ENCODE data around the gene CYYR1. TPM values are rescaled to one million over a fixed set of nuclear protein-coding genes. Genes with fewer than 3 reads are reported as not detected.

CYYR1 gene
- polyA plus RNA-seq (2013), result 21.0 TPM

DNA sequence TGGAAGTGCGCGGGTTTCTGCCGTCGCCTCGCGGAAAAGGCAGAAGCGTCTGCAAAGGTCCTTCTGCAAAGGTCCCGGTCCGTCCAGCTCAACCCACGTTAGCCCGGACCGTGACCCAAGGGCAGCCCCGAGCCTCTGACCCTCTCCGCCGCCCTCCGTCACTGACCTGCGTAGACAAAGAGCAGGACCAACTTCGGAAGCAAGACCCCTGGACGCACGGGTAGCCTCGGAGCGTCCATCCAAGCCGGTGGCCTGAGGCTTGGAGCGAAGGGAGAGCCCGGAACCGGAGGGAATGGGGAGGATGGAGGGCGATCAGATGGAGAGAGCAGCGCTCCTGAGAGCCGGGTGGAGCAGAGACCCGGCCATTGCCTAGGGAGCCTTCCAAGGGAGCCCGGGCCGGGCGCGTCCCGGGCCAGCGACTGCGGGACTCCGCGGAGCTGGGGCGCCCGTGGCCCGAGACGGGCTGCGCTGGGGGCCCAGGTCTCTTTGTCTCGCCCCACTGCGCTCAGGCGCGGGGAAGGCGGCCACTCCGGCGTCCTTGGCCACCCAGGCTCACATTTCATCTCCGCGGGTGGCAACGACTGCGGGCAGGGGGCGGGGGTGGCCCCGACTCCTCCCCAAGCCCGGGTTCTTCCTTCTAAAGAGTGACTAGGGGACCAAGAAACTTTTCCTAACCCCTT is at the start of gene CYYR1:
CYYR1 (minus strand) TSS at position 585 of the 680 bp plus-strand sequence; CDS start at position 239, 346 bp downstream.
- under 1% methylated on average over 58 of the region's 58 CpGs for WGBS (ENCODE audit: insufficient coverage)
- Histone ChIP-seq H3K4me1 (ENCODE audit: control extremely low read depth in 1 of 4, control insufficient read depth in 4 of 4, insufficient read depth in 4 of 4, low read length in 3 of 4) (peaks cover 5 to 22% (median 18%) of the 10 kb centered on the region in 4 experiments), H3K27ac (ENCODE audit: insufficient read depth in 1 of 2, low read depth in 1 of 2, low read length in 2 of 2, poor library complexity in 1 of 2, severe bottlenecking in 2 of 2) (peak within 1 kb of the TSS; percentile 35 to 70), H3K36me3 (ENCODE audit: control insufficient read depth in 4 of 4, insufficient read depth in 4 of 4, low read length in 3 of 4) (no peaks in the 10 kb centered on the region), H3K4me3 (ENCODE audit: control insufficient read depth in 1 of 7, extremely low read depth in 1 of 7, insufficient read depth in 4 of 7, low read depth in 2 of 7, low read length in 6 of 7) (peak within 1 kb of the TSS; percentile 64 to 97 (median 87)), H3K27me3 (replicated peaks in 2 of 5; ENCODE audit: control insufficient read depth in 4 of 5, insufficient read depth in 5 of 5, low read length in 4 of 5) (no peaks in the 10 kb centered on the region), H3K9me3 (ENCODE audit: control extremely low read depth in 1 of 5, control insufficient read depth in 4 of 5, insufficient read depth in 2 of 5, low read depth in 1 of 5, low read length in 4 of 5) (peaks cover 0 to 6% (median 4%) of the 10 kb centered on the region in 5 experiments)
- DNase-seq, result peak in 2 of 3 donors; percentile 60
- ChIA-PET CTCF (interaction anchor here (0.6 to 1.5 kb wide), 2 partner anchors 19 to 612 kb away, joined by 3 to 5 read pairs; no protein-coding TSS in a partner anchor), POLR2A (no interaction called here)

- POLR2A ChIA-PET, result no interaction called here
- no peak overlapping the region for H3K4me3 ChIP-seq (ENCODE audit: control insufficient read depth in 1 of 7, extremely low read depth in 1 of 7, insufficient read depth in 4 of 7, low read depth in 2 of 7, low read length in 6 of 7)
- no CpG with 5 or more reads among the region's 1 CpG for WGBS (ENCODE audit: insufficient coverage)
- no peaks in the 10 kb centered on the region for H3K4me1 ChIP-seq (ENCODE audit: control extremely low read depth in 1 of 4, control insufficient read depth in 4 of 4, insufficient read depth in 4 of 4, low read length in 3 of 4)
- CTCF ChIA-PET, result no interaction called here
- H3K27ac ChIP-seq (ENCODE audit: insufficient read depth in 1 of 2, low read depth in 1 of 2, low read length in 2 of 2, poor library complexity in 1 of 2, severe bottlenecking in 2 of 2), result no peak overlapping the region
- no peaks in the 10 kb centered on the region for H3K9me3 ChIP-seq (ENCODE audit: control extremely low read depth in 1 of 5, control insufficient read depth in 4 of 5, insufficient read depth in 2 of 5, low read depth in 1 of 5, low read length in 4 of 5)
- DNase-seq, result no peak
- no peaks in the 10 kb centered on the region for H3K27me3 ChIP-seq (replicated peaks in 2 of 5; ENCODE audit: control insufficient read depth in 4 of 5, insufficient read depth in 5 of 5, low read length in 4 of 5)
- H3K36me3 ChIP-seq (ENCODE audit: control insufficient read depth in 4 of 4, insufficient read depth in 4 of 4, low read length in 3 of 4), result no peaks in the 10 kb centered on the region
Observed at GRCh38 chr21:26617176-26617575, 44.1 kb upstream of the CYYR1 start.

DNA sequence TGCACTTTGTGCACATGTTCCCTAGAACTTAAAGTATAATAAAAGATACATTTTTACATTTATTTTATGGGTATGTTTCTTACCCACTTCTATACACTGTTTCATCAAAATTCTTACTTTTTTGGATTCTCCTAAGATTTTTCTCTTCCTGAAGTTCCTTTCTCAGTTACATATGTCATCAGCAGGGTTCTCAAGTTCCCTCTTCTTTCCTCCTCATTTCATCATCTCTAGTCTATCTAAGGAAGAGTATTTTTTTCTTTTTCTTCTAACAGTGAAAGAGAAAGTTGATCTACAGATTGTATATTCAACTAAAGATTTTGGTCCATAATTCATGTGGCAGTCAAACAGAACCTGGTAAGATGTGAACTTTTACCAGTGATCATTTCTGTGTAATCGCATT is 41.2 kb upstream of the CYYR1 start:
- POLR2A ChIA-PET, result no interaction called here
- no peak overlapping the region for H3K27ac ChIP-seq (ENCODE audit: insufficient read depth in 1 of 2, low read depth in 1 of 2, low read length in 2 of 2, poor library complexity in 1 of 2, severe bottlenecking in 2 of 2)
- DNase-seq, result no peak
- CTCF ChIA-PET, result no interaction called here
- no peaks in the 10 kb centered on the region for H3K36me3 ChIP-seq (ENCODE audit: control insufficient read depth in 4 of 4, insufficient read depth in 4 of 4, low read length in 3 of 4)
- H3K4me3 ChIP-seq (ENCODE audit: control insufficient read depth in 1 of 7, extremely low read depth in 1 of 7, insufficient read depth in 4 of 7, low read depth in 2 of 7, low read length in 6 of 7), result no peak overlapping the region
- H3K4me1 ChIP-seq (ENCODE audit: control extremely low read depth in 1 of 4, control insufficient read depth in 4 of 4, insufficient read depth in 4 of 4, low read length in 3 of 4), result no peaks in the 10 kb centered on the region
- no peaks in the 10 kb centered on the region for H3K27me3 ChIP-seq (replicated peaks in 2 of 5; ENCODE audit: control insufficient read depth in 4 of 5, insufficient read depth in 5 of 5, low read length in 4 of 5)
- peaks cover 0 to 2% (median 0%) of the 10 kb centered on the region in 5 experiments for H3K9me3 ChIP-seq (ENCODE audit: control extremely low read depth in 1 of 5, control insufficient read depth in 4 of 5, insufficient read depth in 2 of 5, low read depth in 1 of 5, low read length in 4 of 5)
- no CpG with 5 or more reads among the region's 1 CpG for WGBS (ENCODE audit: insufficient coverage)

DNA sequence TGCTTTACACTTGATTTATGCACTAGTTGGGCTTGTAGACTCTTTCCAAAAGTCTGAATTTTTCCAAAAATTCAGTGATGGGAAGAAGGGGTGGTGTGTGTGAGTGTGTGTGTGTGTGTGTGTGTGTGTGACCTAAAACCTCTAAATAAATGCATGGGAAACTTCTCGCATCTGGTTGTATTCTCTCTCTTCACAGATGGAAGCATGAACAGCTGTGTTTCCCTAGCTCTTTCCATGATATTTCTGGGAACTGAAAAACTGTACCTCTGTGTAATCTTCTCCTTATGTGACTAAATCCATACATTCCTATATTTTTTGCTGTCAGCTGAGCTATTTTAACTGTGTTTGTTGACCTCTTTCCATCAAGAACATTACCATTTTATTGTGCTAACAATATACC is 26.2 kb upstream of the CYYR1 start:
- Histone ChIP-seq H3K27ac (ENCODE audit: insufficient read depth in 1 of 2, low read depth in 1 of 2, low read length in 2 of 2, poor library complexity in 1 of 2, severe bottlenecking in 2 of 2) (no peak overlapping the region), H3K27me3 (replicated peaks in 2 of 5; ENCODE audit: control insufficient read depth in 4 of 5, insufficient read depth in 5 of 5, low read length in 4 of 5) (no peaks in the 10 kb centered on the region), H3K36me3 (ENCODE audit: control insufficient read depth in 4 of 4, insufficient read depth in 4 of 4, low read length in 3 of 4) (no peaks in the 10 kb centered on the region), H3K4me1 (ENCODE audit: control extremely low read depth in 1 of 4, control insufficient read depth in 4 of 4, insufficient read depth in 4 of 4, low read length in 3 of 4) (no peaks in the 10 kb centered on the region), H3K4me3 (ENCODE audit: control insufficient read depth in 1 of 7, extremely low read depth in 1 of 7, insufficient read depth in 4 of 7, low read depth in 2 of 7, low read length in 6 of 7) (no peak overlapping the region), H3K9me3 (ENCODE audit: control extremely low read depth in 1 of 5, control insufficient read depth in 4 of 5, insufficient read depth in 2 of 5, low read depth in 1 of 5, low read length in 4 of 5) (no peaks in the 10 kb centered on the region)
- no peak for DNase-seq
- ChIA-PET POLR2A (no interaction called here), CTCF (interaction anchor here (0.6 kb wide), 1 partner anchor 963 kb away, joined by 3 read pairs; no protein-coding TSS in a partner anchor)
- WGBS (ENCODE audit: insufficient coverage), result no CpG with 5 or more reads among the region's 1 CpG

DNA sequence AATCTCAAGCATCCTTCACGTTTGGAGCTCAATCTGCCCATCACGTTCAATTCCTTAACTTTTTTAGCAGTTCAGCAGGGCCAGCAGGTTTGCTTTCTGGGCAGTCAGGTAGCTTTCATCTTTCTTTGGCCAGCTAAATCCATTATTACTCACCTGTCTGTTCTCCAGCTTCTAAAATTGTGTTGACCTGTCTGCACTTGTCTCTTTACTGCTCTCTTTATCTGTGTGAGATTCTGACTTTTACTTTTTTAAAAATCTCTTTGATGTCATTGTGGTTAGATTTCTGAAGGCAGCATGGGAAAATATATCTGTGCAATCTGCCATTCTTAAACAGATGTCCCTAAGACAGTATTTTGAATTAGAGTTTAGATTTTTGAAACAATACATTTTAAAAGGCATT is 24.9 kb upstream of the CYYR1 start:
- H3K27ac ChIP-seq (ENCODE audit: insufficient read depth in 1 of 2, low read depth in 1 of 2, low read length in 2 of 2, poor library complexity in 1 of 2, severe bottlenecking in 2 of 2), result no peak overlapping the region
- H3K27me3 ChIP-seq (replicated peaks in 2 of 5; ENCODE audit: control insufficient read depth in 4 of 5, insufficient read depth in 5 of 5, low read length in 4 of 5), result no peaks in the 10 kb centered on the region
- no peak overlapping the region for H3K4me3 ChIP-seq (ENCODE audit: control insufficient read depth in 1 of 7, extremely low read depth in 1 of 7, insufficient read depth in 4 of 7, low read depth in 2 of 7, low read length in 6 of 7)
- DNase-seq, result no peak
- ChIA-PET CTCF (interaction anchor here (1.4 kb wide), 1 partner anchor 10 kb away, joined by 3 read pairs; no protein-coding TSS in a partner anchor), POLR2A (no interaction called here)
- H3K9me3 ChIP-seq (ENCODE audit: control extremely low read depth in 1 of 5, control insufficient read depth in 4 of 5, insufficient read depth in 2 of 5, low read depth in 1 of 5, low read length in 4 of 5), result no peaks in the 10 kb centered on the region
- H3K36me3 ChIP-seq (ENCODE audit: control insufficient read depth in 4 of 4, insufficient read depth in 4 of 4, low read length in 3 of 4), result no peaks in the 10 kb centered on the region
- no peaks in the 10 kb centered on the region for H3K4me1 ChIP-seq (ENCODE audit: control extremely low read depth in 1 of 4, control insufficient read depth in 4 of 4, insufficient read depth in 4 of 4, low read length in 3 of 4)
- WGBS (ENCODE audit: insufficient coverage), result 90% methylated on average over 2 of the region's 2 CpGs

DNA sequence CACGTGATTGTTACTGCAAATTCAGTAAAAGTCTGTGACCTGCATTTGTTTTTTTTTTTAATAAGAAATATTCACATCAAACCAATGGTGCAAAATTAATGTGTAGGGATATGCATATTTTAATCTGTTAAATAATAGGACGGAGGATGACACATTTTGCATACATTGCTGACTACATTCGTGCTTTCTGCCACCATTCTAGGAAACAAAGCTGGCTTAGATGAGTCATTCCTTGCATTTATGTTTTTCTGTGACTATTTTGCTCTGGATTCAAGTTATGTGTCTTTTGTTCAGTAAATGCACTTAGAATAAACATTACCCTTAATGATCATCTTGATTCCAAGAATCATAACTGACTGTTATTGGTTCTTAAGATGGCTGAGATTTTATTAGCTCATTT is 23.9 kb upstream of the CYYR1 start:
- no peak overlapping the region for H3K4me3 ChIP-seq (ENCODE audit: control insufficient read depth in 1 of 7, extremely low read depth in 1 of 7, insufficient read depth in 4 of 7, low read depth in 2 of 7, low read length in 6 of 7)
- H3K9me3 ChIP-seq (ENCODE audit: control extremely low read depth in 1 of 5, control insufficient read depth in 4 of 5, insufficient read depth in 2 of 5, low read depth in 1 of 5, low read length in 4 of 5), result no peaks in the 10 kb centered on the region
- H3K36me3 ChIP-seq (ENCODE audit: control insufficient read depth in 4 of 4, insufficient read depth in 4 of 4, low read length in 3 of 4), result no peaks in the 10 kb centered on the region
- CTCF ChIA-PET, result interaction anchor here (1.4 kb wide), 1 partner anchor 9 kb away, joined by 3 read pairs; no protein-coding TSS in a partner anchor
- no peaks in the 10 kb centered on the region for H3K27me3 ChIP-seq (replicated peaks in 2 of 5; ENCODE audit: control insufficient read depth in 4 of 5, insufficient read depth in 5 of 5, low read length in 4 of 5)
- POLR2A ChIA-PET, result no interaction called here
- WGBS (ENCODE audit: insufficient coverage), result no CpG with 5 or more reads among the region's 3 CpGs
- H3K4me1 ChIP-seq (ENCODE audit: control extremely low read depth in 1 of 4, control insufficient read depth in 4 of 4, insufficient read depth in 4 of 4, low read length in 3 of 4), result no peaks in the 10 kb centered on the region
- no peak for DNase-seq
- H3K27ac ChIP-seq (ENCODE audit: insufficient read depth in 1 of 2, low read depth in 1 of 2, low read length in 2 of 2, poor library complexity in 1 of 2, severe bottlenecking in 2 of 2), result no peak overlapping the region

- POLR2A ChIA-PET, result no interaction called here
- Histone ChIP-seq H3K27me3 (replicated peaks in 2 of 5; ENCODE audit: control insufficient read depth in 4 of 5, insufficient read depth in 5 of 5, low read length in 4 of 5) (no peaks in the 10 kb centered on the region), H3K4me3 (ENCODE audit: control insufficient read depth in 1 of 7, extremely low read depth in 1 of 7, insufficient read depth in 4 of 7, low read depth in 2 of 7, low read length in 6 of 7) (no peak overlapping the region), H3K27ac (ENCODE audit: insufficient read depth in 1 of 2, low read depth in 1 of 2, low read length in 2 of 2, poor library complexity in 1 of 2, severe bottlenecking in 2 of 2) (no peak overlapping the region), H3K36me3 (ENCODE audit: control insufficient read depth in 4 of 4, insufficient read depth in 4 of 4, low read length in 3 of 4) (no peaks in the 10 kb centered on the region), H3K9me3 (ENCODE audit: control extremely low read depth in 1 of 5, control insufficient read depth in 4 of 5, insufficient read depth in 2 of 5, low read depth in 1 of 5, low read length in 4 of 5) (no peaks in the 10 kb centered on the region), H3K4me1 (ENCODE audit: control extremely low read depth in 1 of 4, control insufficient read depth in 4 of 4, insufficient read depth in 4 of 4, low read length in 3 of 4) (no peaks in the 10 kb centered on the region)
- CTCF ChIA-PET, result no interaction called here
- DNase-seq, result no peak
- WGBS (ENCODE audit: insufficient coverage), result 100% methylated on average over 4 of the region's 7 CpGs
Observed at GRCh38 chr21:26595971-26596370, 22.9 kb upstream of the CYYR1 start.

Data from common myeloid progenitor, CD34-positive (primary cell).